Mononuclear cell (primary cell): ENCODE data around the gene GALNT14. TPM values are rescaled to one million over a fixed set of nuclear protein-coding genes. Genes with fewer than 3 reads are reported as not detected.

ENCODE experiments used
- H3K27me3 ChIP-seq: 2 replicates; pipeline ENCODE4 v1.6.0; 2011; ENCODE audit warnings: low read length, control low read depth; ENCODE audit not compliant: insufficient read depth
- H3K4me1 ChIP-seq: 2 replicates; pipeline ENCODE4 v1.5.1; 2011; ENCODE audit warnings: mild to moderate bottlenecking, low read length, control low read depth; ENCODE audit not compliant: insufficient read depth
- H3K4me3 ChIP-seq: 2 replicates; pipeline ENCODE4 v1.5.1; 2011; ENCODE audit warnings: mild to moderate bottlenecking, low read length, moderate library complexity
- H3K9me3 ChIP-seq: 2 replicates; pipeline ENCODE4 v1.5.1; 2011; ENCODE audit warnings: low read depth, mild to moderate bottlenecking, control low read depth, low read length
- total RNA-seq: library from RNA; depleted of rRNA; stranded (reverse); fragments of >200 nt; gene quantifications from one replicate; pipeline ENCODE4 v1.2.3, GENCODE V29; 2012

Gene GALNT14
- total RNA-seq, 1 donor = 0.31 TPM

GRCh38 chr2:31033032-31033431 is 105.2 kb downstream of the GALNT14 start:
- H3K9me3 ChIP-seq = peaks cover 21% of the 10 kb centered on the region
- H3K4me1 ChIP-seq = peaks cover 16% of the 10 kb centered on the region
- no peaks in the 10 kb centered on the region for H3K27me3 ChIP-seq
- no peak overlapping the region for H3K4me3 ChIP-seq

- Histone ChIP-seq H3K9me3 (peaks cover 18% of the 10 kb centered on the region), H3K4me1 (peaks cover 16% of the 10 kb centered on the region), H3K27me3 (no peaks in the 10 kb centered on the region), H3K4me3 (no peak overlapping the region)
These were observed 105.8 kb downstream of the GALNT14 start for GRCh38 chr2:31032475-31032874.

- Histone ChIP-seq H3K27me3 (no peaks in the 10 kb centered on the region), H3K4me3 (no peak overlapping the region), H3K4me1 (peaks cover 16% of the 10 kb centered on the region), H3K9me3 (peaks cover 6% of the 10 kb centered on the region)
These were observed 107.0 kb downstream of the GALNT14 start for GRCh38 chr2:31031132-31031706.

- Histone ChIP-seq H3K27me3 (no peaks in the 10 kb centered on the region), H3K4me3 (no peak overlapping the region), H3K4me1 (peaks cover 16% of the 10 kb centered on the region), H3K9me3 (no peaks in the 10 kb centered on the region)
These were observed 109.8 kb downstream of the GALNT14 start for GRCh38 chr2:31028417-31028816.

GRCh38 chr2:31027549-31027948 is 110.7 kb downstream of the GALNT14 start:
- Histone ChIP-seq H3K27me3 (no peaks in the 10 kb centered on the region), H3K9me3 (no peaks in the 10 kb centered on the region), H3K4me3 (no peak overlapping the region), H3K4me1 (peaks cover 11% of the 10 kb centered on the region)

- Histone ChIP-seq H3K9me3 (no peaks in the 10 kb centered on the region), H3K27me3 (no peaks in the 10 kb centered on the region), H3K4me3 (no peak overlapping the region), H3K4me1 (no peaks in the 10 kb centered on the region)
These were observed 114.7 kb downstream of the GALNT14 start for GRCh38 chr2:31023541-31023940.

GRCh38 chr2:31020713-31021112 is 117.5 kb downstream of the GALNT14 start:
- no peaks in the 10 kb centered on the region for H3K27me3 ChIP-seq

GRCh38 chr2:31018280-31018679 is 120.0 kb downstream of the GALNT14 start:
- Histone ChIP-seq H3K4me1 (peaks cover 2% of the 10 kb centered on the region), H3K9me3 (no peaks in the 10 kb centered on the region), H3K27me3 (no peaks in the 10 kb centered on the region), H3K4me3 (no peak overlapping the region)

More at GRCh38 chr2:31020713-31021112, 117.5 kb downstream of the GALNT14 start:
- H3K4me3 ChIP-seq = no peak overlapping the region
- no peaks in the 10 kb centered on the region for H3K9me3 ChIP-seq
- no peaks in the 10 kb centered on the region for H3K4me1 ChIP-seq

- Histone ChIP-seq H3K4me3 (no peak overlapping the region), H3K27me3 (no peaks in the 10 kb centered on the region), H3K9me3 (no peaks in the 10 kb centered on the region), H3K4me1 (peaks cover 8% of the 10 kb centered on the region)
These were observed 121.6 kb downstream of the GALNT14 start for GRCh38 chr2:31016648-31017047.

GRCh38 chr2:31014516-31014915 is 123.7 kb downstream of the GALNT14 start:
- H3K9me3 ChIP-seq = no peaks in the 10 kb centered on the region
- no peaks in the 10 kb centered on the region for H3K27me3 ChIP-seq
- H3K4me1 ChIP-seq = peaks cover 8% of the 10 kb centered on the region
- H3K4me3 ChIP-seq = no peak overlapping the region

- Histone ChIP-seq H3K4me1 (peaks cover 8% of the 10 kb centered on the region), H3K9me3 (no peaks in the 10 kb centered on the region), H3K4me3 (no peak overlapping the region), H3K27me3 (no peaks in the 10 kb centered on the region)
These were observed 124.9 kb downstream of the GALNT14 start for GRCh38 chr2:31013301-31013700.

GRCh38 chr2:31012406-31012805 is 125.8 kb downstream of the GALNT14 start:
- no peaks in the 10 kb centered on the region for H3K9me3 ChIP-seq
- no peaks in the 10 kb centered on the region for H3K27me3 ChIP-seq
- no peak overlapping the region for H3K4me3 ChIP-seq
- H3K4me1 ChIP-seq = peaks cover 8% of the 10 kb centered on the region

GRCh38 chr2:31011587-31011986 is 126.7 kb downstream of the GALNT14 start:
- Histone ChIP-seq H3K4me3 (no peak overlapping the region), H3K27me3 (no peaks in the 10 kb centered on the region), H3K9me3 (no peaks in the 10 kb centered on the region), H3K4me1 (peaks cover 8% of the 10 kb centered on the region)

GRCh38 chr2:31008561-31009114 is 129.6 kb downstream of the GALNT14 start:
- Histone ChIP-seq H3K4me1 (peaks cover 8% of the 10 kb centered on the region), H3K27me3 (no peaks in the 10 kb centered on the region), H3K9me3 (no peaks in the 10 kb centered on the region), H3K4me3 (no peak overlapping the region)

GRCh38 chr2:31004257-31004656 is 134.0 kb downstream of the GALNT14 start:
- Histone ChIP-seq H3K27me3 (no peaks in the 10 kb centered on the region), H3K9me3 (no peaks in the 10 kb centered on the region), H3K4me3 (no peak overlapping the region)

GRCh38 chr2:31003749-31004148 is 134.5 kb downstream of the GALNT14 start:
- Histone ChIP-seq H3K4me1 (no peaks in the 10 kb centered on the region), H3K4me3 (no peak overlapping the region), H3K9me3 (no peaks in the 10 kb centered on the region), H3K27me3 (no peaks in the 10 kb centered on the region)

More at GRCh38 chr2:31004257-31004656, 134.0 kb downstream of the GALNT14 start:
- H3K4me1 ChIP-seq = no peaks in the 10 kb centered on the region
